Skeletal muscle satellite cell (primary cell): Measurements from ENCODE around the gene HSPA12B.

Experiments
- H3K27me3 ChIP-seq: 2 replicates; pipeline ENCODE4 v1.7.0; 2013; ENCODE audit warnings: low read length; ENCODE audit not compliant: control insufficient read depth, insufficient read depth
- H3K36me3 ChIP-seq: 2 replicates; pipeline ENCODE4 v1.7.0; 2013; ENCODE audit warnings: mild to moderate bottlenecking, control low read depth, low read length; ENCODE audit not compliant: insufficient read depth
- H3K4me1 ChIP-seq: 2 replicates; pipeline ENCODE4 v1.7.0; 2013; ENCODE audit warnings: low read length; ENCODE audit not compliant: control insufficient read depth, insufficient read depth
- H3K4me2 ChIP-seq: 2 replicates; pipeline ENCODE4 v1.7.0; 2013; ENCODE audit warnings: mild to moderate bottlenecking, low read length
- H3K4me3 ChIP-seq: 2 replicates; pipeline ENCODE4 v1.7.0; 2013; ENCODE audit warnings: low read length
- H3K9ac ChIP-seq: 2 replicates; pipeline ENCODE4 v1.7.0; 2013; ENCODE audit warnings: mild to moderate bottlenecking, low read depth, low read length, moderate library complexity
- H3K9me3 ChIP-seq: replicated peaks from 2 replicates; pipeline ENCODE4 v1.7.0; 2013; ENCODE audit warnings: mild to moderate bottlenecking, control low read depth, low read length

HSPA12B gene

DNA sequence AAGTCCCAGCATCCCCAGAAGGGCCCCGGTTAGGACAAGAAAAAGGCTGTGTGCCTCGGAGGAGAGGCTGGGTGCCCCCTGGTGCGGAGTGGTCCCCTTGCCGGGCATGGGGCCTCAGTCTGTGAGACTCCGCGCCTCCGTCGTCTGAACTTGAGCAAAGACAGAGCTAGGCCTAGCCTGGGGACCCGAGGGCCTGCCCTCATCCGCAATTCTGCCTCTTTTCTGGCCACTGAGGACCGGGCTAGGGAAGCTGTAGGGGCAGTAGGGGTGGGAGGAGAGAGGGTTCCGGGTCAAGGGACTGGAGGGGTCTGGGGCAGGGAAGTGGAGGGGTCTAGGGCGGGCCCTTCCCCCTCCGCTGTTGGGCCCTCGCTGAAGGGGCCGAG is 550 bp upstream of the HSPA12B start:
- H3K27me3 ChIP-seq: peaks cover 80% of the 10 kb centered on the region
- peaks cover 11% of the 10 kb centered on the region for H3K4me1 ChIP-seq
- no peaks in the 10 kb centered on the region for H3K36me3 ChIP-seq
- H3K9ac ChIP-seq: no peak overlapping the region
- no peak overlapping the region for H3K4me2 ChIP-seq
- no peak overlapping the region for H3K4me3 ChIP-seq
- H3K9me3 ChIP-seq: no peaks in the 10 kb centered on the region

DNA sequence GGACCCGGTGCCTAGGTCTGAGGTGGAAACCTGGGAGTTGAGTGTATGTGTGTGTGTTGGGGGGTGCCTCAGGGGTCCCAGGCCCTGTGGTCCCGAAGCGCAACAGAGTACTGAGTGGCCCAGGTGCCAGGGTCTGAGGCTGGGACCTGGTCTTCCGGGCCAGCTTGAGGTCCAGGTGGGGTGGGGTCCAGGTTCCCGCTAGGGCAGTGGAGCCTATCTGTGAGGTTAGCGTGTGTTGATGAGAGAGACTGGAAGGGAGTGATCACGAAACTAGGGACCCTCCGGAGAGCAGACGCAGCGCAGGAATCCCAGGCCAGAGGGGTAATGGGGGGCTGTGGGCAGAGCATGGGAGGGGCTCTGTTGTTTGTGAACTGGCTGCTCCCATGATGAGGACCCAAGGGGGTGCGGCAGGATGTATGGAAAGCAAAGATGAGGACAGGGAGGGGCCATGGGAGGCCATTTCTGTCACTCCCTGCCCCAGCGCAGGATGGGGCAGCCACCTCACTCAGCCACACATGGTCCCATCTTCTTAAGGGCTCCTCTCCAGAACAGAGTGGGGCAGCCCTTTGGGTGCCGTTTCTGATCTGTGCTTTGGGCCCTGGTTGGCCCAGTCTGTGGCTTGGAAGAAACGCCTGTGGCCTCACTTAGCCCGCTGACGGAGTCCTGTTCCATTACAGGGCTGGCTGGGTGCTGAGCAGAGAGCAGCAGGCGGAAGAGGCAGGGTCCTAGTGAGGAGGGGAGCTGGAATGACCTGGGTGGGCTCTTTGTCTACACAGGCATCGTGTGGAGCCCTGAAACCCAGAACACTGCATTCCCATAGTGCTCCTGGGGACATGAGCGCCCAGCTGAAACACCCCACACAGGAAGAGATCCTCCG is 872 bp downstream of the HSPA12B start:
- H3K9me3 ChIP-seq: no peaks in the 10 kb centered on the region
- no peak overlapping the region for H3K4me3 ChIP-seq
- no peaks in the 10 kb centered on the region for H3K36me3 ChIP-seq
- H3K4me1 ChIP-seq: no peaks in the 10 kb centered on the region
- no peak overlapping the region for H3K9ac ChIP-seq
- H3K4me2 ChIP-seq: no peak overlapping the region
- peaks cover 66% of the 10 kb centered on the region for H3K27me3 ChIP-seq

DNA sequence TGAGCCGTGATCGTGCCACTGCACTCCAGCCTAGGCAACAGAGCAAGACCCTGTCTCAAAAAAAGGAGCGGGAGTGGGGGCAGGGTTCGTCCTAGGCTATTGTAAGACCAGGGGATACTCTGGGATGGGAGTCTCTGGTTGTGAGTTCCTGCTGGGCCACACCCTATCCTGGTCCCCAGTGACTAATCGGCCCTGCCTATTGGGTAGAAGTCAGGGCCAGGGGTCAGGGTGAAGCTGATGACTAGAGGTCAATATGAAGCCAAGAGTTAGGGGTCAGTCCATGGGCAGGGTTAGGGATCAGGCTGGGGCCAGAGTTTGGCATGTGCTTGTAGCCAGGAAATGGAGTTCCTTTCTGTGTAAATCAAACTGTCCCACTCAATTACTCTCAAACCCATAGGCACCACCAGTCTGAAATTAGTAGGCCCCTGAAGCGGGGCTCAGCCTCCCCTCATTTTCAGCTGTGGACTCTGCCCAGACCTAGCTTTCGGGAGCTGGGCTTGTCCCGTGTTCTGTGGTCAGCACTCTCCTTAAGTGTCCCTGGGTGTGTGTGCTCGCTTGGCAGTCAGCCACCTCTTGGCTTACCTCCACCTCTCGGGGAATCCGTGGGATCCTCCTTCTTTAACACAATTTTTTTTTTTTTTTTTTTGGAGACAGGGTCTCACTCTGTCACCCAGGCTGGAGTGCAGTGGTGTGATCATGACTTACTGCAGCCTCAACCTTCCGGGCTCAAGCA is 1.8 kb downstream of the HSPA12B start:
- H3K4me2 ChIP-seq: no peak overlapping the region
- no peak overlapping the region for H3K9ac ChIP-seq
- H3K4me1 ChIP-seq: no peaks in the 10 kb centered on the region
- H3K36me3 ChIP-seq: no peaks in the 10 kb centered on the region
- no peaks in the 10 kb centered on the region for H3K9me3 ChIP-seq
- peaks cover 59% of the 10 kb centered on the region for H3K27me3 ChIP-seq
- H3K4me3 ChIP-seq: no peak overlapping the region

DNA sequence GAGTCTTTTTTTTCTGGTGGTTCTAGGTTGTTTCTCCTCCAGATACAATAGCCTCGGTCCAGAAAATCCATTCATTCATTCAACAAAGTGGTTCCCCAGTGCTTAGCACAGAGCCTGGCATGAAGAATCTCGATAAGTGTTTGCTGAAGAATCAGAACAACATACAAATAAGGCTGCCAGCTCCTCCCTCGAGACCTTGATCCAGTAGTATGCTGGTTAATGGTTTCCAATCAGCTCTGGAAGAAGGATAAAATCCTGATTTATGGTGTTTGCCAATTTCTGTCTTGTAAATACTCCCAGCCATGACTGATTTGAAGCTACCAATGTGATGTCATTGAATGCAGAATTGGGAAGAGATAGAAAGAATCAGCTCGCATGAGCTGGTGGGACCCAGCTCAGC is 3.3 kb downstream of the HSPA12B start:
- Histone ChIP-seq H3K4me3 (no peak overlapping the region), H3K9me3 (no peaks in the 10 kb centered on the region), H3K4me1 (no peaks in the 10 kb centered on the region), H3K36me3 (no peaks in the 10 kb centered on the region), H3K27me3 (peaks cover 56% of the 10 kb centered on the region), H3K9ac (no peak overlapping the region), H3K4me2 (no peak overlapping the region)

DNA sequence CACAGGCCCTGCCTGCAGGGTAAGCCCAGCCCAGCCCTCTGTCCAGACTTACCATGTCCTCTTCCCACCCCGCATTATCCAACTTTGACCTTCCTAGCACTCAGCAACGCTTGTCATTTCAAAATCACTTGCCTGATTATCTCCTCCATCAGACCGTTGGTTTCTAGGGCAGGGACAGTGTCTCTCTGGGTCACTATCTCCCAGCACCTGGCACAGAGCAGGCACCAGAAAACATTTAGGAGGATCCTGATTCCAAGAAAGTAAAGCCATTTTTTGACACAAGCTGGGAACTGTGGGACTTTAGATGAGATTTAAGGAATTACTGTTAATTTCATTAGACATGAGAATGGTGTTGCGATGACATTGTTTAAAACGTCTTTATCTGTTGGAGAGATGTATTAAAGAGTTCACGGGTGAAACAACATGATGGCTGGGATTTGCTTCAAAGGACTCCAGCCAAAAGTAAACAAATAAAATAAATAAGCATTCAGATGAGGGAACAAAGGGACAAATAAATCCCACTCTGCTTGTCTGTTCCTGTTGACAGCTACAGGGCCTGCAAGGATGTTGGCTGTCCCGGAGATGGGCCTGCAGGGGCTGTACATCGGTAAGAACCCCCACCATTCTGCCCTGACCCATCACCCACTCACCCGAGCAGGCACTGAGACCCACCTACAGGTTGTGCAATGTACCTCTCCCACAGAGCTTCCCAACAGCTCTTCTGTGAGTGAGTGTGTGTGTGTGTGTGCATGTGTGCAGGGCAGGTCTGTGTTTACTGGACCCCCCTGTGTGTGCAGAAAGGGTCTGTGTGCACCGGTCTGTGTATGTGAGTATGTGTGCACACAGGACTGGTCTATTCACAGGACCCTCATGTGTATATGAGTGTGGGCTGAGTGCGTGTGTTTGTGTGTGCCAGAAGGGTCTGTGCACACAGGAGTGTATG is 5.9 kb downstream of the HSPA12B start:
- Histone ChIP-seq H3K36me3 (no peaks in the 10 kb centered on the region), H3K4me2 (no peak overlapping the region), H3K9ac (no peak overlapping the region), H3K27me3 (peaks cover 35% of the 10 kb centered on the region), H3K4me1 (no peaks in the 10 kb centered on the region), H3K4me3 (no peak overlapping the region), H3K9me3 (no peaks in the 10 kb centered on the region)

DNA sequence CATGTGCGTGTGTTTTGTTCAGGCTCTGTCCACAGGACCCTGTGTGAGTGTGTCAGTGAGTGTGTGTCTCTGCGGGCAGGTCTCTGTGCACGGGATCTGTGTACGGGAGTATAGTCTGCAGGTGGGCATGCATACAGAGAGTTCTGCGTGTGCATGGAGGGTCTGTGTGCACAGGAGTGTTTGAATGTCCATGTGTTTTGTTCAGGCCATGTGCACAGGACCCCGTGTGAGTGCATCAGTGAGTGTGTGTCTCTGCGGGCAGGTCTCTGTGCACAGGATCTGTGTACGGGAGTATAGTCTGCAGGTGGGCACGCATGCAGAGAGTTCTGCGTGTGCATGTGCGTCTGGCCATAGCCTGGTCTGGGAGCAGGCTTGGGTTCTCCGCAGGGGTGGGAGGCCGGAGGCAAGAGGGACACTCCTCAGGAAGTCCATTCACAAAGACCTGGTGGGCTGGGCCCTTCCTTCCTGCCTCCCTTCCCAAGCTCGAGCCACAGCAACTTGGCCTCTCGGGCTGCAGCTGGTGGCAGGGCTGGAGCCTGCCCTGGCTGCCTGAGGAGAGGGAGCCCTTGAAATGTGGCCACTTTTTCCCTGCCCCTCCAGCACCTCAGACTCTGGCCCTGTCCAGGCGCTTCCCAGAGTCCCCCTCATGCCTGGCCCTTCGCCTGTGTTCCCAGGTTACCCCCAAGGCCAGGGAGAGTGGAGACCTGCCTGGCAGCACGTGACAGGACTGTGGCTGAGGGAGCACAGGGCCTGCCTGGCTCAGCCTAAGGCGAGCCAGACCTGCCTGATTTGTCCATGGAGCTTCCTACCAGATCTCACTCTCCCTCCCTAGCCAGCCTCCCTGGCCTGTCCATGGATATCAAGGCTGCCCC is 6.8 kb downstream of the HSPA12B start:
- no peaks in the 10 kb centered on the region for H3K4me1 ChIP-seq
- H3K9ac ChIP-seq: no peak overlapping the region
- no peak overlapping the region for H3K4me3 ChIP-seq
- no peak overlapping the region for H3K4me2 ChIP-seq
- H3K27me3 ChIP-seq: peaks cover 31% of the 10 kb centered on the region
- H3K36me3 ChIP-seq: no peaks in the 10 kb centered on the region
- H3K9me3 ChIP-seq: no peaks in the 10 kb centered on the region

DNA sequence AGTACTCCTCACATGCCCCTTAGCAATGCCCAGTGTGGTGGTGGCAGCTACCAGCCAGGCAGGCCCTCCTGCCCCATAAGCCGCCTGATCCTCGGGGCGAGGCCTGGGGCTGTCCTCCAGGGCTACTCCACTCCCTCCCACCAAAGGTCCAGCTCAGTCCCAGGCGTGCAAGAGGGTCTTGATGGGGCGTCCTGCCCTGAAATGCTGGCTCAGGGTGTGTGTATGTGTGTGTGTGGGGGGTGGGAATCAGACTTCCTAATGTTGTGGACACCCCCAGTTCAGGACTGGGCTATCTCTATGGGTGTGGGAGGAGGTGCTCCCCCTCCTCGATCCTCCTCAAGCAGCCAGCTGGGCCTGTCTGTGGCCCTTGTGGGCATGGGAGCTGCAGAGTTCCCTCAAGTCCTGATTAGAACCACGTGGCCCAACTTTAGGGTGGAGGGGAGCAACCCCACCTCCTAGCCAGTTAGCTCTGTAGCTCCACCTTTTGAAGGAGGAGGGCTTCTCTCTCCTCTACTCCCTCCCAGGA is 7.5 kb downstream of the HSPA12B start:
- Histone ChIP-seq H3K4me2 (no peak overlapping the region), H3K27me3 (peaks cover 33% of the 10 kb centered on the region), H3K4me3 (no peak overlapping the region), H3K9ac (no peak overlapping the region), H3K36me3 (no peaks in the 10 kb centered on the region), H3K9me3 (no peaks in the 10 kb centered on the region), H3K4me1 (no peaks in the 10 kb centered on the region)

DNA sequence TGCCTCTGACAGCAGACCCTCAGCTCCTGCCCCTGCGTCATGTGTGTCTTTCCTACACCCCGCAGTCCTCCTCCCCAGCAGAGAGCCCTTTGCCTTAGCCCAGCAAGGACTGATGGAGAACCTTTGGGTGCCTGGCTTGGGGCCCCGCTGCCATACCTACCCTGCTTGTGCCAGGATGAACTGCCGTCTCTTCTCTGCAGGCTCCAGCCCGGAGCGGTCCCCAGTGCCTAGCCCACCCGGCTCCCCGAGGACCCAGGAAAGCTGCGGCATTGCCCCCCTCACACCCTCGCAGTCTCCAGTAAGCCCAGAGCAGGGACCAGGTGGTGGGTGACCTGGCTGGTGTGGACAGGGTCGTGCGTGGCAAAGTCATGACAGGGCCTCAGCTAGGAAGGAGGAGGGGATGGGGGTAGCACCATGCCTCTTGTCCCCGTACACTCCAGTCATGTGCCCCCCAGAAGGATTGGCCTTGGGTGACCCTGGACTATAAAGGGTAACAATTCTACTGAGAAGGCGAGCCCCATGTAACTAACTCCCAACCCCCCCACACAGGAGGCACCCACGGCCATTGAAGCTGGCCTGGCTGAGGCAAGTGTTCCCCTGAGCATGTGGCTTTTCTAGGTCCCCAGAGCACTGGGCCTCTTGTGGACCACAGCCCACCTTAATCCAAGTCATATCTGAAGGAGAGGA is 8.3 kb downstream of the HSPA12B start:
- no peak overlapping the region for H3K9ac ChIP-seq
- H3K9me3 ChIP-seq: no peaks in the 10 kb centered on the region
- no peaks in the 10 kb centered on the region for H3K36me3 ChIP-seq
- no peak overlapping the region for H3K4me2 ChIP-seq
- no peak overlapping the region for H3K4me3 ChIP-seq
- peaks cover 34% of the 10 kb centered on the region for H3K27me3 ChIP-seq
- H3K4me1 ChIP-seq: no peaks in the 10 kb centered on the region

DNA sequence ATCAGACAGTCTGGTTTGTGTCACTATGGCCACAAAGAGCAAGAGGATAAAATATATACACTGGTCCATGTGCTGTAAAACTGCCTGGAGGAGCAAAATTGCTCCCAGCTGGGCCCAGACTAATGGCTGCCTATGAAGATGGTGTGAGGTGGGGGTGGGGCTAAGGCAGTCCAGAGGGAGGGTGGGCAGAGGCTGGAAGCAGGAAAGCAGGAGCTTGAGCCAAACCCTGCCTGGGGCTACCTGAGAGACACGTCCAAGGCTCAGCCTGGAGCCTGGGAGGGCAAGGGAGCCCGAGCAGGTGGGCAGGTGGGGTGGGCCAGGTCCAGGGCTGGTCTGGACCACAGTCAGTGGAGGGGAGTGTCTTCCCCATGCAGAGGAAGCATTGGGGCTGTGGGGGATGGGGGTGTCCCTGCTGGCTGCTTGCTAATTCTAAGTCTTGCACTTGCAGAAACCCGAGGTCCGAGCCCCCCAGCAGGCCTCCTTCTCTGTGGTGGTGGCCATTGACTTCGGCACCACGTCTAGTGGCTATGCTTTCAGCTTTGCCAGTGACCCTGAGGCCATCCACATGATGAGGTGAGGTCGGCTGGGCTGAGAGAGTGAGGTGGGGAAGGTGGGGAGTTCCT is 9.5 kb downstream of the HSPA12B start:
- Histone ChIP-seq H3K4me2 (no peak overlapping the region), H3K4me1 (no peaks in the 10 kb centered on the region), H3K36me3 (no peaks in the 10 kb centered on the region), H3K4me3 (no peak overlapping the region), H3K27me3 (peaks cover 35% of the 10 kb centered on the region), H3K9ac (no peak overlapping the region), H3K9me3 (no peaks in the 10 kb centered on the region)

DNA sequence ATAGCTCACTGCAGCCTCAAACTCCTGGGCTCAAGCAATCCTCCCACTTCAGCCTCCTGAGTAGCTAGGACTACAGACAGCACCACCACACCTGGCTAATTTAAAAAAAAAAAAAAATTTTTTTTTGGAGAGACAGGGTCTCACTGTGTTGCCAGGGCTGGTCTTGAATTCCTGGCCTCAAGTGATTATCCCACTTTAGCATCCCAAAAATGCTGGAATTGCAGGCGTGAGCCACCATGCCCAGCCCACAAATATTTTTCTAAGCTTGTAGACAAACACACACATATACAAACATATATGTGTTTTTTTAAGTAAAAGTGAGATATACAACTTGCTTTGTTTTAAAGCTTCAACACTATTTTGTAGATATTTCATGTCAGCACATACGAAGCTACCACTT is 10.8 kb downstream of the HSPA12B start:
- H3K4me1 ChIP-seq: no peaks in the 10 kb centered on the region

More for the DNA sequence above, 10.8 kb downstream of the HSPA12B start:
- peaks cover 45% of the 10 kb centered on the region for H3K27me3 ChIP-seq
- H3K9ac ChIP-seq: no peak overlapping the region
- no peaks in the 10 kb centered on the region for H3K9me3 ChIP-seq
- no peaks in the 10 kb centered on the region for H3K36me3 ChIP-seq
- H3K4me3 ChIP-seq: no peak overlapping the region
- no peak overlapping the region for H3K4me2 ChIP-seq
